ENCODE measurements around the gene RGS9. TPM values are rescaled to one million over a fixed set of nuclear protein-coding genes. Genes with fewer than 3 reads are reported as not detected.
A peak's percentile ranks its signal among the peaks of the same experiment; 100 is the strongest.

The RGS9 gene
- total and polyA plus RNA-seq, 2 of the 13 experiments (the other 11 are each of a cell fraction or from before 2014, with no cell fraction given), result 0.44 to 0.74 TPM

GRCh38 chr17:65100316-65101140 is 36.6 kb upstream of the RGS9 start (continued):
- peak; percentile 5; the same call in 1 of the 2 replicates for TF ChIP-seq ZNF646 (CRISPR knock-in tag; IDR thresholded peaks at IDR 0.05)
- TF ChIP-seq ZKSCAN8 (CRISPR knock-in tag; IDR thresholded peaks at IDR 0.05; ENCODE audit: borderline replicate concordance), result 0 out of 2 replicates have a peak, but pooled peaks have one; percentile 37
- TF ChIP-seq KAT8 (CRISPR knock-in tag; IDR thresholded peaks at IDR 0.05), result peak; percentile 48; the same call in 1 of the 2 replicates
- 0 out of 2 replicates have a peak, but pooled peaks have one; percentile 54 for TF ChIP-seq DNMT3B (CRISPR knock-in tag; conservative IDR thresholded peaks at IDR 0.05)
- peak; percentile 37; the same call in 1 of the 2 replicates for TF ChIP-seq THAP9 (CRISPR knock-in tag; IDR thresholded peaks at IDR 0.05; ENCODE audit: borderline replicate concordance)
- TF ChIP-seq ZNF275 (CRISPR knock-in tag; IDR thresholded peaks at IDR 0.05; ENCODE audit: borderline replicate concordance), result peak; percentile 49; the same call in 1 of the 2 replicates
- TF ChIP-seq PHF8 (CRISPR knock-in tag; IDR thresholded peaks at IDR 0.05), result peak; percentile 27; the same call in 1 of the 2 replicates
- TF ChIP-seq MTERF4 (CRISPR knock-in tag; IDR thresholded peaks at IDR 0.05), result 0 out of 2 replicates have a peak, but pooled peaks have one; percentile 2
- TF ChIP-seq KLF16 (CRISPR knock-in tag; IDR thresholded peaks at IDR 0.05), result peak in 1 of 2 experiments; percentile 29; a peak in 1 of 4 replicates
- TF ChIP-seq ZBTB39 (CRISPR knock-in tag; IDR thresholded peaks at IDR 0.05), result no peak
- TF ChIP-seq ZMYM4 (CRISPR knock-in tag; IDR thresholded peaks at IDR 0.05), result peak; percentile 55; the same call in 1 of the 2 replicates
- no peak for TF ChIP-seq SAFB2 (CRISPR knock-in tag; IDR thresholded peaks at IDR 0.05; ENCODE audit: borderline replicate concordance, low read depth)

Data from HepG2 (cell line).